Stimulated activated CD8-positive, alpha-beta memory T cell treated with anti-CD3 and anti-CD28 coated beads, Interleukin-15, amount 100 ng/mL, for 48 hours (primary cell): ENCODE data around the gene CHSY1.

Source experiments
- DNase-seq, 2 donors: peaks; one replicate each; pipeline ENCODE4 v3.0.0-alpha.2; 2020; ENCODE audit warnings: low read depth in 2 of 2

Gene CHSY1

GRCh38 chr15:101267320-101268104 lies 15.7 kb upstream of the CHSY1 start:
- DNase-seq, result no peak

GRCh38 chr15:101266787-101267186 lies 14.9 kb upstream of the CHSY1 start:
- DNase-seq, result no peak

- no peak for DNase-seq
These were observed 14.2 kb upstream of the CHSY1 start for GRCh38 chr15:101266034-101266433.

GRCh38 chr15:101264911-101265641 lies 13.2 kb upstream of the CHSY1 start:
- no peak for DNase-seq

- DNase-seq, result no peak
These were observed 12.2 kb upstream of the CHSY1 start for GRCh38 chr15:101264011-101264410.

- DNase-seq, result no peak
These were observed 10.7 kb upstream of the CHSY1 start for GRCh38 chr15:101262551-101262950.

GRCh38 chr15:101258238-101259144 lies 6.6 kb upstream of the CHSY1 start:
- DNase-seq, result no peak

GRCh38 chr15:101256757-101257156 lies 4.9 kb upstream of the CHSY1 start:
- DNase-seq, result no peak

- no peak for DNase-seq
These were observed 3.9 kb upstream of the CHSY1 start for GRCh38 chr15:101255615-101256241.

GRCh38 chr15:101255051-101255395 lies 3.2 kb upstream of the CHSY1 start:
- DNase-seq, result no peak

- no peak for DNase-seq
These were observed 2.6 kb upstream of the CHSY1 start for GRCh38 chr15:101254157-101255050.

GRCh38 chr15:101252836-101253235 lies 988 bp upstream of the CHSY1 start:
- DNase-seq, result no peak

- peak in 1 of 2 donors; percentile 23 for DNase-seq
These were observed 697 bp downstream of the CHSY1 start for GRCh38 chr15:101250873-101251829.

- DNase-seq, result no peak
These were observed 1.5 kb downstream of the CHSY1 start for GRCh38 chr15:101250341-101250831.

GRCh38 chr15:101248274-101248673 lies 3.6 kb downstream of the CHSY1 start:
- no peak for DNase-seq

- DNase-seq, result no peak
These were observed 4.8 kb downstream of the CHSY1 start for GRCh38 chr15:101246824-101247745.

- DNase-seq, result no peak
These were observed 5.5 kb downstream of the CHSY1 start for GRCh38 chr15:101246391-101246790.
